ENCODE data around the gene ADGRB2.

Gene ADGRB2

DNA sequence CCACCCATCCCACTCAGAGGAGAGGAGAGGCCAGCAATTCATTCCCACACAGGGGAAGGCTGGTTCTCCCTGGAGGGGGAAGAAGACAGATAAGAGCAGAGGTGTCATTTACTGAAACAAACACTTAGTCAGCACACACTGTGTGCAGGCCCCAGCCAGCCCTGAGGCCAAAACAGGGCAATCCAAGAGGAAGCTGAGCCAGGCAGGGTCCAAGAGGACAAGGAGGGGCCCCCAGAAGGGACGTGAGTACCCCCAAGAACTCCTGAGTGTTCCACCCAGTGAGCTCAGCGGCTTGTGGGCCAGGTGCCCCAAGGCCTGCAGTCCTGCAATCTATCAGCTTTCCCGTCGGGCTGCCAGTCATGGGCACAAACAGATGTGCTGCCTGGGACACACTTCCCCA is 15.8 kb downstream of the ADGRB2 start (continued):
- TF ChIP-seq, protein P1, sequence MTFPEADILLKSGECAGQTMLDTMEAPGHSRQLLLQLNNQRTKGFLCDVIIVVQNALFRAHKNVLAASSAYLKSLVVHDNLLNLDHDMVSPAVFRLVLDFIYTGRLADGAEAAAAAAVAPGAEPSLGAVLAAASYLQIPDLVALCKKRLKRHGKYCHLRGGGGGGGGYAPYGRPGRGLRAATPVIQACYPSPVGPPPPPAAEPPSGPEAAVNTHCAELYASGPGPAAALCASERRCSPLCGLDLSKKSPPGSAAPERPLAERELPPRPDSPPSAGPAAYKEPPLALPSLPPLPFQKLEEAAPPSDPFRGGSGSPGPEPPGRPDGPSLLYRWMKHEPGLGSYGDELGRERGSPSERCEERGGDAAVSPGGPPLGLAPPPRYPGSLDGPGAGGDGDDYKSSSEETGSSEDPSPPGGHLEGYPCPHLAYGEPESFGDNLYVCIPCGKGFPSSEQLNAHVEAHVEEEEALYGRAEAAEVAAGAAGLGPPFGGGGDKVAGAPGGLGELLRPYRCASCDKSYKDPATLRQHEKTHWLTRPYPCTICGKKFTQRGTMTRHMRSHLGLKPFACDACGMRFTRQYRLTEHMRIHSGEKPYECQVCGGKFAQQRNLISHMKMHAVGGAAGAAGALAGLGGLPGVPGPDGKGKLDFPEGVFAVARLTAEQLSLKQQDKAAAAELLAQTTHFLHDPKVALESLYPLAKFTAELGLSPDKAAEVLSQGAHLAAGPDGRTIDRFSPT (tag by site-specific recombination; IDR thresholded peaks at IDR 0.05): no peak
- no peak for TF ChIP-seq SALL2 (tag by site-specific recombination; IDR thresholded peaks at IDR 0.05; ENCODE audit: borderline replicate concordance)
- no peak for TF ChIP-seq SP2 (tag by site-specific recombination; IDR thresholded peaks at IDR 0.05)
- peak; percentile 69 for TF ChIP-seq ZFHX2 (tag by site-specific recombination; conservative IDR thresholded peaks at IDR 0.05)
- 0 out of 2 replicates have a peak, but pooled peaks have one; percentile 9 for TF ChIP-seq ZNF677 (tag by site-specific recombination; IDR thresholded peaks at IDR 0.05)
- peak; percentile 79 for TF ChIP-seq EGR2 (tag by site-specific recombination; IDR thresholded peaks at IDR 0.05; ENCODE audit: low read depth)
- TF ChIP-seq ZNF585B (tag by site-specific recombination; IDR thresholded peaks at IDR 0.05): no peak
- no peak for TF ChIP-seq ZNF133 (tag by site-specific recombination; IDR thresholded peaks at IDR 0.05)
- 0 out of 2 replicates have a peak, but pooled peaks have one; percentile 20 for TF ChIP-seq PRDM10 (tag by site-specific recombination; IDR thresholded peaks at IDR 0.05)
- peak; percentile 41; the same call in 1 of the 2 replicates for TF ChIP-seq ZNF600 (tag by site-specific recombination; IDR thresholded peaks at IDR 0.05)
- no peak for TF ChIP-seq ZNF23 (tag by site-specific recombination; IDR thresholded peaks at IDR 0.05; ENCODE audit: borderline replicate concordance)
- TF ChIP-seq AEBP2 (tag by site-specific recombination; IDR thresholded peaks at IDR 0.05; ENCODE audit: borderline replicate concordance): no peak

DNA sequence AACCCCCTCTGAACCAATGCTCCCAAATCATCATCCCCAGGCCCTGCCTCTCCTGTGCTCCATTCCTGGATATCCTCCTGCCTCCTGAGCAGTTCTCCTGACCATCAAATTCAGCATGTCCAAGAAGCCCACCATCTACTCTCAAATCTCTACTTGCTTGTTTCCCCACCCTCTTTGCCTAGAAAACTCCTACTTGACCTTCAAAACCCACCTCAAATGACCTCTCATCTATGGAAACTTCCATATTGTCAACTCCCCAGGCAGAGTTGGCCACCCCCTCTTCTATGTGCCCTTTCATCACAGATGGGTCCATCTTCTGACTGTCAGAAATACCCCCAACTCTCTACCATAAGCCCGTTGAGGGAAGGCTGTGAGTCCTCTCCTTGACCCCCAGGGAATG is 16.8 kb downstream of the ADGRB2 start:
- no peak overlapping the region for H3K27ac ChIP-seq (ENCODE audit: extremely low read depth, low read depth, low read length)
- H3K9me3 ChIP-seq (ENCODE audit: control insufficient read depth, insufficient read depth, low read depth, low read length): no peaks in the 10 kb centered on the region
- H3K36me3 ChIP-seq (ENCODE audit: control insufficient read depth in 2 of 2, insufficient read depth in 1 of 2, low read length in 2 of 2): peaks cover 0 to 4% of the 10 kb centered on the region in 2 experiments; a peak in 1 of 3 replicates
- H3K4me3 ChIP-seq (ENCODE audit: low read depth, low read length): no peak overlapping the region
- no peaks in the 10 kb centered on the region; the same call in 1 of the 2 replicates for H3K4me1 ChIP-seq (ENCODE audit: control insufficient read depth, insufficient read depth, low read length)
- ChIA-PET POLR2A (no interaction called here), CTCF (interaction anchor here (0.6 to 4.0 kb wide), 7 partner anchors 11 to 82 kb away, joined by 3 to 71 read pairs (median 4); no protein-coding TSS in a partner anchor)
- peak; percentile 98 for TF ChIP-seq ZFP3 (tag by site-specific recombination; IDR thresholded peaks at IDR 0.05; ENCODE audit: low read depth)
- no peak for TF ChIP-seq ZNF223 (tag by site-specific recombination; IDR thresholded peaks at IDR 0.05)

DNA sequence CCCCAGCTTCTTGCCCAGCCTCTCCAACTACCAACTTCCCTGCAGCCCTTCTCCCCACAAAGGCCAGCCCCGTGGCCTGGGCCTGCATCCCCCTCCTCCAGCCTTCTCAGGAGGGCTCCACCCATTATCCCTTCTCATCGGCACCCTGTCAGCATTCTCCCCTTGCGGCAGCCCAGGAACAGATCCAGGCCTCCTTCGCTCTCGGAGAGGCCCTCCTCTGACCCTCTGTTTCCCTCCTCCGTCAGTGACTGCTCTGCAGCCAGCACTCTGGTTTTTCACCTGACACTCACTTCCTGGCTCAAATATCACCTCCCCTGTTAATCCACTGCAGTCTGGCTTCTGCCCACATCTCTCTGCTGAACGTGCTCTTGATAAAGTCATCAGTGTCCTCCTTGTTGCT is 17.5 kb downstream of the ADGRB2 start:
- Histone ChIP-seq H3K4me1 (ENCODE audit: control insufficient read depth, insufficient read depth, low read length) (no peaks in the 10 kb centered on the region; the same call in 1 of the 2 replicates), H3K36me3 (ENCODE audit: control insufficient read depth in 2 of 2, insufficient read depth in 1 of 2, low read length in 2 of 2) (peaks cover 0 to 8% of the 10 kb centered on the region in 2 experiments; a peak in 1 of 3 replicates), H3K4me3 (ENCODE audit: low read depth, low read length) (no peak overlapping the region), H3K27ac (ENCODE audit: extremely low read depth, low read depth, low read length) (no peak overlapping the region), H3K9me3 (ENCODE audit: control insufficient read depth, insufficient read depth, low read depth, low read length) (no peaks in the 10 kb centered on the region)
- ChIA-PET POLR2A (no interaction called here), CTCF (interaction anchor here (0.6 to 4.0 kb wide), 10 partner anchors 11 to 245 kb away, joined by 3 to 71 read pairs (median 14); no protein-coding TSS in a partner anchor)
- no peak for TF ChIP-seq PRDM2 (tag by site-specific recombination; IDR thresholded peaks at IDR 0.05; ENCODE audit: borderline replicate concordance)
- no peak for TF ChIP-seq ZNF433 (tag by site-specific recombination; IDR thresholded peaks at IDR 0.05; ENCODE audit: low read depth)
- TF ChIP-seq ZBTB8A (tag by site-specific recombination; IDR thresholded peaks at IDR 0.05): no peak
- TF ChIP-seq SCRT2 (tag by site-specific recombination; IDR thresholded peaks at IDR 0.05): no peak
